Measurements from ENCODE around the gene TREM1.

GRCh38 chr6:41291717-41292116, 5.2 kb upstream of the TREM1 start:
- no peak for TF ChIP-seq POLR2A (IDR thresholded peaks at IDR 0.05)
- TF ChIP-seq CTCF (IDR thresholded peaks at IDR 0.05): no peak
- no peak for TF ChIP-seq POLR2AphosphoS5 (IDR thresholded peaks at IDR 0.05; ENCODE audit: insufficient read depth in 1 of 2, low read depth in 1 of 2)

All from vagina (tissue), 2 donors.